ENCODE results near the gene TMEM60. TPM values are rescaled to one million over a fixed set of nuclear protein-coding genes. Genes with fewer than 3 reads are reported as not detected.

TMEM60 gene
- total RNA-seq = 10 to 100 TPM in 4 of 6 donors, 1 to 10 TPM in 1, not detected in 1; 8.7 to 19.7 (median 19.1) TPM

DNA sequence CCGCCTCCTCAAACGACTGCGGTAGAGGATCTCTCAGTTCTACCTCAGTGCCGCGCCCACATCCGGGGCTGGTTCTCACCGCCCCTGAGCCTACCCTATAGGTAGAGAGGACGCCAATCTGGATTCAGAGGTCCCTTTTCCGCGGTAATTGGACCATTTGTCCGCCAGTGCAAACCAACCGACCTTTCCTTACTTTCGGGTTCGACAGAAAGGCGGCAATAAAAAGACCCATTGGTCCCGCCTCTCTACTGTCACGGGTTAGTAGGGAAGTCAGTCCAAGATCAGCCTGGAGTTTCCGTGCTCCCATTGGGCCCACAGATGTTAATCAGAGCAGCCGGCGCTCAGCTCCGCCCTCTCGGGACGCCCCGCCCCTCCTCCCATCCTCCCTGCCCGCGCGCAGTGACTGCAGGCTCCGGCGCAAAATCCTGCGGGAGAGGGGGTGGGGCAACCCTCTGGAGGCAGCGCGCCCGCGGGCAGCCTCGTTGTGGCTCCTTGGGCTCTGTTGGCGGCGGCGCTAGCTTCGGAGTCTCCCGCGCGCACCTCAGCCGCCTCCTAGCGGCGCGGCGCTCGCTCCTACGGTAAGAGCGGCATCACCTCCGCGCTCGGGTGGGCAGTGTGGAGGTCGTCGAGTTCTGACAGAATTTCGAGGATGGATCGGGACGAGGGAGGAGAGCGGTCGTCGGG, at the start of gene TMEM60, which contains the start of gene PHTF2:
TSS of gene TMEM60 (minus strand) at position 41 of the 684 bp plus-strand sequence. CDS start 4,061 bp downstream, outside the sequence.
TSS of gene PHTF2 (plus strand) at position 380 of the 684 bp plus-strand sequence.
- peak; percentile 97 to 99 for ATAC-seq (ENCODE audit: low FRiP score in 2 of 2)
- H3K9me3 ChIP-seq = no peaks in the 10 kb centered on the region
- TF ChIP-seq POLR2AphosphoS5 (IDR thresholded peaks at IDR 0.05) (peak; percentile 56 to 92), EP300 (IDR thresholded peaks at IDR 0.05) (peak in 1 of 4 donors; percentile 11), CTCF (IDR thresholded peaks at IDR 0.05) (peak in 5 of 6 experiments; percentile 28 to 71 (median 62)), POLR2A (IDR thresholded peaks at IDR 0.05) (peak in 3 of 4 donors; percentile 51 to 84 (median 58))
- H3K4me3 ChIP-seq = peak within 1 kb of the TSS; percentile 78 to 99 (median 97)
- H3K4me1 ChIP-seq = peaks cover 21 to 52% (median 27%) of the 10 kb centered on the region in 4 donors
- peak; percentile 99 for DNase-seq
- peak within 1 kb of the TSS; percentile 78 to 95 (median 91) for H3K27ac ChIP-seq
- 1% methylated on average over 29 to 56 of the region's 61 CpGs for WGBS, 2 donors
- peaks cover 0 to 6% (median 0%) of the 10 kb centered on the region in 4 donors for H3K36me3 ChIP-seq
- no peaks in the 10 kb centered on the region for H3K27me3 ChIP-seq

DNA sequence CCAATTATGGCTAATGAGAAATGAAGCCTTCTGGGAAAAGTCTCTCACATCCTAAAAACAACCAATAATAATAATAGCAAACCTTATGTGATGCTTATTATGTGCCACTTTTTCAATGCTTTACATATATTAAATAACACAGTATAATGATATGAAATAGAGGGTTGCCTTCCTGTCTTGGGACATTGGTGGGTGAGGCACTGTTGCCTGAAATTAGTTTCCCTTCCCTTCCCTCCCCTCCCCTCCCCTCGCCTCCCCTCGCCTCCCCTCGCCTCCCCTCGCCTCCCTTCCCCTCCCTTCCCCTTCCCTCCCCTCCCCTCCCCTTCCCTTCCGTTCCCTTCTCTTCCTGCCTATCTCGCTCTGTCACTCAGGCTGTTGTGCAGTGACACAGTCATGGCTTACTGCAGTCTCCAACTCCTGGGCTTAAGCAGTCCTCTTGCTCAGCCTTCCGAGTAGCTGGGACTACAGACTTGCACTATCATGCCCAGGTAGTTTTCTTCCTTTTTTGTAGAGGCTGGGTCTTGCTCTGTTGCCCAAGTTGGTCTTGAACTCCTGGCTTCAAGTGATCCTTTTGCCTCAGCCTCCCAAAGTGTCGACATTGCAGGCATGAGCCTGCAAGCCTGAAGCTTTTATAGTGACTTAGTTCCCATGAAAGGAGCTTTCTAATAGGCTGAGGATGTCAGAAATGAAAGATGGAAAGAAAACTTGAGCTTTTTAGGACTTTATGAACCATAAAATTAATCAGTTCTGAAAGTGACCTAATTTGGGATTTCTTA, 48.3 kb upstream of the TMEM60 start:
- Histone ChIP-seq H3K9me3 (no peaks in the 10 kb centered on the region), H3K27me3 (no peaks in the 10 kb centered on the region), H3K36me3 (peaks cover 0 to 2% (median 0%) of the 10 kb centered on the region in 4 donors), H3K27ac (no peak overlapping the region), H3K4me1 (no peaks in the 10 kb centered on the region), H3K4me3 (no peak overlapping the region)
- DNase-seq (no peak), ATAC-seq (ENCODE audit: low FRiP score in 2 of 2) (no peak)
- 77 to 85% methylated on average over 5 to 8 of the region's 8 CpGs for WGBS, 2 donors
- TF ChIP-seq EP300 (IDR thresholded peaks at IDR 0.05) = no peak
- no peak for TF ChIP-seq POLR2A (IDR thresholded peaks at IDR 0.05)
- TF ChIP-seq POLR2AphosphoS5 (IDR thresholded peaks at IDR 0.05) = no peak
- no peak for TF ChIP-seq CTCF (IDR thresholded peaks at IDR 0.05)

- Histone ChIP-seq H3K9me3 (no peaks in the 10 kb centered on the region), H3K4me1 (peaks cover 0 to 4% (median 0%) of the 10 kb centered on the region in 4 donors), H3K4me3 (no peak overlapping the region), H3K27me3 (no peaks in the 10 kb centered on the region), H3K27ac (no peak overlapping the region), H3K36me3 (no peaks in the 10 kb centered on the region)
- DNase-seq = no peak
- WGBS, 2 donors = 75 to 92% methylated on average over 2 of the region's 2 CpGs
- ATAC-seq (ENCODE audit: low FRiP score in 2 of 2) = no peak
- TF ChIP-seq CTCF (IDR thresholded peaks at IDR 0.05) = no peak
- TF ChIP-seq POLR2AphosphoS5 (IDR thresholded peaks at IDR 0.05) = no peak
- no peak for TF ChIP-seq EP300 (IDR thresholded peaks at IDR 0.05)
- no peak for TF ChIP-seq POLR2A (IDR thresholded peaks at IDR 0.05)
Observed at GRCh38 chr7:77843194-77843593, 45.0 kb upstream of the TMEM60 start.

DNA sequence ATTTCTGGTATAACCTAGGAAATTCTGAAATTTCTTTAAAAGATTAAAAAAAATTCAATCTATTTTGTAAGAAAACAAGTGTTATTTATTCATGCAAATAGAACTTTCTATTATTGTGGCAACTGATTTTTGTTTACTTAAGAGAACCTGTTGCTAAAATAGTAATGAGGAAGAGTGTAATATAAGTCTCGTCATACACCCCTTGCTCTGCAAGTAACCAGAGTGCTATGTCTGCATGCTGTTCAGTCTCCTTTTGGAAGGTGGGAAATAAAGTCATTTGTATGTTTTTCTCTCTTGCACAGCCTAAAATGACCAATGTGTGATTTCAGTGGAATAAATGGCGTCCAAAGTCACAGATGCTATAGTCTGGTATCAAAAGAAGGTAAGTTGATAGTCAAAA, 41.7 kb upstream of the TMEM60 start:
- Histone ChIP-seq H3K4me1 (peaks cover 0 to 5% (median 2%) of the 10 kb centered on the region in 4 donors), H3K27ac (no peak overlapping the region), H3K9me3 (no peaks in the 10 kb centered on the region), H3K36me3 (no peaks in the 10 kb centered on the region), H3K4me3 (no peak overlapping the region), H3K27me3 (no peaks in the 10 kb centered on the region)
- WGBS, 2 donors = 78 to 79% methylated on average over 2 of the region's 2 CpGs
- no peak for ATAC-seq (ENCODE audit: low FRiP score in 2 of 2)
- TF ChIP-seq POLR2A (IDR thresholded peaks at IDR 0.05) (no peak), CTCF (IDR thresholded peaks at IDR 0.05) (no peak), POLR2AphosphoS5 (IDR thresholded peaks at IDR 0.05) (no peak), EP300 (IDR thresholded peaks at IDR 0.05) (no peak)
- DNase-seq = no peak
